GM12801 (cell line): ENCODE data around the gene KRT6A.

Experiments
- TF ChIP-seq, protein P1 (sequence below): IDR thresholded peaks from one replicate; pipeline ENCODE4 v1.5.1; 2011; ENCODE audit warnings: control low read depth; ENCODE audit not compliant: insufficient read length; ENCODE audit errors: extremely low read depth

KRT6A gene

DNA sequence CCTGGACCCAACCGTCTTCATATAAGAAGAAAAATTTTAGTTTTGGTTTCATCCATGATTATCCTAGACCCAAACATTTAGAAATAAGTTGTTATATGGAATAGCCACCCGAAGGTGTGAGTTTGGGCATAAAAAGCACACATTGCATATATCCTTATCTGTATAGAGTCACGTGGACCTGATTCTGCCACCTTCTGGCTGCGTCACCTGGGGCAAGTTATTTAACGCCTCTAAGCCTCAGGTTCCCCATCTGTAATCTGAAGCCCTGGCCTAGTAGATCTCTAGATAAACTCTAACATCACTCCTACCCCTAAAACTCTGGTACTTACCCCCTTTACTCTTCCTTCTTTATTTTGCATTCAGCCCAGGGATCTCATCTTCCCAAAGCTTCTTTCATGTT, 41.4 kb upstream of the KRT6A start:
- TF ChIP-seq, protein P1, sequence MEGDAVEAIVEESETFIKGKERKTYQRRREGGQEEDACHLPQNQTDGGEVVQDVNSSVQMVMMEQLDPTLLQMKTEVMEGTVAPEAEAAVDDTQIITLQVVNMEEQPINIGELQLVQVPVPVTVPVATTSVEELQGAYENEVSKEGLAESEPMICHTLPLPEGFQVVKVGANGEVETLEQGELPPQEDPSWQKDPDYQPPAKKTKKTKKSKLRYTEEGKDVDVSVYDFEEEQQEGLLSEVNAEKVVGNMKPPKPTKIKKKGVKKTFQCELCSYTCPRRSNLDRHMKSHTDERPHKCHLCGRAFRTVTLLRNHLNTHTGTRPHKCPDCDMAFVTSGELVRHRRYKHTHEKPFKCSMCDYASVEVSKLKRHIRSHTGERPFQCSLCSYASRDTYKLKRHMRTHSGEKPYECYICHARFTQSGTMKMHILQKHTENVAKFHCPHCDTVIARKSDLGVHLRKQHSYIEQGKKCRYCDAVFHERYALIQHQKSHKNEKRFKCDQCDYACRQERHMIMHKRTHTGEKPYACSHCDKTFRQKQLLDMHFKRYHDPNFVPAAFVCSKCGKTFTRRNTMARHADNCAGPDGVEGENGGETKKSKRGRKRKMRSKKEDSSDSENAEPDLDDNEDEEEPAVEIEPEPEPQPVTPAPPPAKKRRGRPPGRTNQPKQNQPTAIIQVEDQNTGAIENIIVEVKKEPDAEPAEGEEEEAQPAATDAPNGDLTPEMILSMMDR, result no peak

DNA sequence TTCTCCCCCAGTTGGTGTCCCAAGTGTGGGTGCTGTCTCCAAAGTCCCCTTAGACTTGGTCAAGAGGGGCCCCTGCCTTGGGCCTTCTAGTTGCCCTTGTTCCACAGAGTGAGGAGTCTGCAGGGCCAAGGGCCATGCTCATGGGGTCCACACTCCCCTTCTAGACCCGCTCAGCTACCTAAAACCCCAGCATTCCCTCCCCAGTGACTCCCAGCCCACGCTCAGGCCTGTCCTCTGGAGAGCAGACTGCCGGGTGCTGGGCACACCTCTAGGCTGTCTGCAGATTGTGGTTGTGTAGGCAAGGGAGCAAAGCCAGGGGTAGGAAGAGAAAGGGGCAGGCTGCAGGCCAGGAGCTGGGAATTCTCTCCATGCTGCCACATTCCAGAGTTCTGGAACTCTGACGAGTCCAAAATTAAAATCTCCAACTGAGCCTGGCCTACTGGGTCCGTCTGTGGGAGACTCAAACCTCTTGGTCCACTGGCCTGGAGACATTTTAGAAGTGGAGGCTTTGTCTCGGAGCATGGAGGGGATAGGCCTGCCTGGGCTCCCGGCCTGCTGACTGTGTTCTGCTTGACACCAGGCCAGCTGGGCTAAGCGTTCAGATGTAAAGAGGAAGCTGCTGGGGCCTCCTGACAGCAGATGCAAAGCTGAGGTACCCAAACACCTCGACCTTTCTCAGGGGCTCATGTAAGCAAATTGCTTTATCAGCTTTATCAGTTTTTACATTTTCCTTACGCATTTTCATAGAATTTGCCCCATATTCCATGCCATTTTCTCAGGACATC, 40.8 kb upstream of the KRT6A start:
- TF ChIP-seq, protein P1, result no peak

DNA sequence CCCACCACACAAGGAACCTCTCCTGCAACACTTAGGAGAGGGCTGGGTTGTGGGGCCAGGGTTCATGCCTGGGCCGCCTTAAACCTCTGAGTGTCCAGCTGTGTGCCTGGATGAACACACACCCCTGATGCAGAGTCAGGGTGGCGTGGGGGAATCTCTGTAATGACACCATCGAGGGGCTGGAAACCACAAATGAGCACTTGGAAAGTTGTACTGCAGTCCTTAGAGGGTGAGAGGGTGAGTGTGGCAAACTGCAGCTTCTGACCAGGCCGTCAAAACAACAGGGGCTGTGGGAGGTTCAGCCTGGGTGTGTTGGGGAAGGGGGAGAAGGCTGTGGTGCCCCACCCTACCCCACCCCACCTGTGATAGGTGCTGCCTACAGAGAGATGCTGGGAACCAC, 39.6 kb upstream of the KRT6A start:
- TF ChIP-seq, protein P1, result no peak

DNA sequence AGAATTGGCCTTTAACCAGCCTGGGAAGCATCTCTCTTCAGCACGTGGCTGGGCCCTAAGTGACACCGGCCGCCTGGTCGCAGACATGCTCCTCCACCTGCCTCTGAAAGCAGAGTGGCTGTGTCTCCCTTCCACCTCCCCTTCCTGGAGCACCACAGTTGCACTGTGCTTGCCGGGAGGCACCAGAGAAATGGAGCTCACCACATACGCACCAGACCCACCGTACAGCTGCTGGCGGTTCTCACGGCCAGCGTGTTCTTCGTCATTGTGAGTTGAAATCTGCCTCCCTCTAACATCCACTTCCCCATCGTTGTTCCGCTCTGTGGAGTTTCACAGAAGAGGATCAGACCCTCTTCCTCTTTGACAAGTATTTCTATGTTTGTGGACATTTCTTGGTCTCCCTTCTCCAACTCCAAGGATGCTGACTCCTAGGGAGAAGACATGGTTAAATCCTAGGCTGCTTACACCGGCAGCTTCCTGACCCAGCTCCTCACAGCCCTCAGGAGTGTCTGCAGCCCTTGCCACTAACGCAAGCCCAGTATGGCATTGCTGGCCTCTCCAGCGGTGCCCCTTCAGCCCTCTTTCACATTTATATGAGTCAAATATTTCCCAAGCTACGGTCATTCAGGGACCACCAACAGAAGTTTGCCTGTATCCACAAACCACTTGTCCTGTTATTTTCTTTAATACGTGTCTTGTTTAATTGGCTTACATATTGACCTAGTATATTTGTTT, 38.7 kb upstream of the KRT6A start:
- TF ChIP-seq, protein P1, result no peak

DNA sequence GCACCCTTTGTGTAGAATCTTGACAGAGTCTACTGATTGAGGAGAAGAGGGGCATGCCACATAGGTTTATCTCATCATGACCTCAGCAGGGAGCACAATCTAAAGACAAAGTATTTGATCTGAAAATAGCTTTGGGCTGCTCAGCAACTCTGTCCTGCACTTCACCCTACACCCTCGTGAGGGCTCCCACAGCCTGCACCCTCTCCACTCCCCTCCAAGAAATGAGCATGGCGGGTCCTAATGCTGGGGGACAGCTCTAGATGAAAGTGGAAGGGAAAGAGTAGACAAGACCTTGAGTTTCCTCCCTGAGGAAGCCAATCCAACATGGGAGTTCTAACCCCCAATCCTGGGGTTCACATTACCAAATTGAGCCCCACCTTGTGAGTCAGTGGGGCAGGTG, 37.8 kb upstream of the KRT6A start:
- TF ChIP-seq, protein P1, result no peak

DNA sequence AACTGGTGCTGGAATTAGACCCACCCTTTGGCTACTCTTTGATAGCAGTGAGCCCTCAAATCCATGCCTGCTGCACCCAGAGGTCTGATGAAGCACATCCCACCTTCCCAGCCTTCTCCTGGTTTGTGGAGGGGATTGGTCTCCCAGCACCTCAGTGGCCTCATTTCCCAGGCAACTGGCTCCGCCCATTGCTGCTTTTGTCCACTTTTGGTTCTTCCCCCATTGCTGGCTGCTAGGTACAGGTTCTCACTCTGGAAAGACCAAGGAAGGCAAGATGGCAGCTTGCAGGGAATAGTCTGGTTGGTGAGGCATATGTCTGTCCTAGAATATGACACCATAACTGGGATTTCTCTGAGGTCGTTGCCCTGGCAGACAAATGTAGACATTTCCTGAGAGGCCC, 37.3 kb upstream of the KRT6A start:
- TF ChIP-seq, protein P1, result no peak

DNA sequence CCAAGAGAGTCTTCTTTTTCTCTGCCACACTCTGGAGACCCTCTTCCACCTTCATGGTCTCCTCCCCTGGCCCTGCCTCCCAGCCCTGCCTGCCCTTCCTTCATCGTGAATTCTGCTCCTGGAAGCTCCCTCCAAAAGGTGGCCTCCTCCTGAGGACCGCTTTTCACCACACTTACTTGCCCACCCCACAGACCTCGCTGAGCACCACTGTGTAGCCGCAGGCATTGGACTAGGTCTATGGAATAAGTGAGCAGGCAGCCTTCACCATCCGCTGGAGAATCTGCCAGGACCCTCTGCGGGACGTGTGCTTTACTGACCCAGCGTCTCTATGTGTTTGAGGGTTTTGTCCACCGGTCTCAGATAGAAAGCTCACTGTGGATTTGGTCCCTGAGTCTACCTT, 36.8 kb upstream of the KRT6A start:
- TF ChIP-seq, protein P1, result no peak
